HepG2 (cell line): ENCODE measurements around the gene PXT1. TPM values are rescaled to one million over a fixed set of nuclear protein-coding genes. Genes with fewer than 3 reads are reported as not detected.

Experiments used
- ATAC-seq: fragments of 200-7000 bp; cut with Tn5 transposase; 3 replicates; pipeline ENCODE4 v1.9.1; 2020; ENCODE audit warnings: mild to moderate bottlenecking, moderate library complexity
- BruUV-seq: library from RNA; stranded (reverse); fragments of 400-500 nt; replicated peaks from 2 replicates; lab custom pipeline; 2021; lab: Mats Ljungman, UMichigan
- CTCF ChIA-PET: fragments of 300-600 bp; formaldehyde crosslinking; extraction: SDS; loops from one replicate; lab custom pipeline; 2021; ENCODE audit warnings: low total read pairs, inconsistent platforms, low intra/inter-chr PET ratio; lab: Yijun Ruan, JAX
- POLR2A ChIA-PET: fragments of 350-600 bp; sonication (Branson Sonifier 250); formaldehyde crosslinking; loops from one replicate; lab custom pipeline; 2020; ENCODE audit warnings: antibody characterized with exemption, inconsistent platforms; lab: Yijun Ruan, JAX
- DNase-seq: peaks from one replicate; pipeline ENCODE4 v3.0.0-alpha.2; 2015; ENCODE audit warnings: low spot score
- FAIRE-seq: peaks from 3 replicates; lab custom pipeline; 2011; peaks lifted over from hg19 to GRCh38; lab: Jason Lieb, UNC
- H2AFZ ChIP-seq: one replicate; pipeline ENCODE4 v1.6.1; 2011; ENCODE audit warnings: low read length, inconsistent platforms
- H3K27ac ChIP-seq: fragments of 300-600 bp; 3 replicates; pipeline ENCODE4 v1.8.0; 2011; ENCODE audit warnings: mixed run types, mild to moderate bottlenecking, mixed read lengths, low read length, inconsistent platforms; ENCODE audit not compliant: insufficient read depth; ENCODE audit errors: extremely low read length
- H3K27me3 ChIP-seq, 2 experiments: fragments of 200-600 bp in 1 of 2; 2 replicates in 1 of 2; 3 replicates in 1 of 2; pipeline versions ENCODE4 v1.6.0 to v1.8.0; 2011; ENCODE audit warnings: low read length in 2 of 2, mild to moderate bottlenecking in 2 of 2, moderate library complexity in 2 of 2, inconsistent platforms in 1 of 2; ENCODE audit not compliant: insufficient read depth in 2 of 2, control insufficient read depth in 1 of 2
- H3K36me3 ChIP-seq, 2 experiments: fragments of 200-600 bp in 1 of 2; replicated peaks in 1 of 2; 2 replicates in 1 of 2; 3 replicates in 1 of 2; pipeline versions ENCODE4 v1.5.1 to v1.8.0; 2011; ENCODE audit warnings: low read length in 2 of 2, inconsistent platforms in 1 of 2; ENCODE audit not compliant: insufficient read depth in 2 of 2, control insufficient read depth in 1 of 2
- H3K4me1 ChIP-seq: 2 replicates; pipeline ENCODE4 v1.5.1; 2012; ENCODE audit warnings: low read length, inconsistent platforms; ENCODE audit not compliant: insufficient read depth
- H3K4me2 ChIP-seq: 2 replicates; pipeline ENCODE4 v1.6.0; 2011; ENCODE audit warnings: low read depth, low read length, inconsistent platforms
- H3K4me3 ChIP-seq, 3 experiments: fragments of 200-600 bp in 1 of 3; sonication (generic), shearing (Covaris generic) in 1 of 3; replicated peaks in 1 of 3; 2 replicates each; pipeline ENCODE4 v1.5.1; 2011 to 2016; ENCODE audit warnings: low read length in 3 of 3, inconsistent platforms in 2 of 3, low read depth in 2 of 3, mild to moderate bottlenecking in 2 of 3, control low read depth in 1 of 3, mixed read lengths in 1 of 3; ENCODE audit not compliant: insufficient read depth in 1 of 3
- H3K79me2 ChIP-seq: one replicate; pipeline ENCODE4 v1.6.1; 2011; ENCODE audit warnings: low read length, inconsistent platforms; ENCODE audit not compliant: insufficient read depth
- H3K9ac ChIP-seq: 2 replicates; pipeline ENCODE4 v1.6.0; 2011; ENCODE audit warnings: mild to moderate bottlenecking, low read depth, low read length, inconsistent platforms; ENCODE audit not compliant: insufficient read depth
- H3K9me3 ChIP-seq: 2 replicates; pipeline ENCODE4 v1.5.1; 2012; ENCODE audit warnings: mild to moderate bottlenecking, low read length
- H4K20me1 ChIP-seq: 2 replicates; pipeline ENCODE4 v1.6.0; 2011; ENCODE audit warnings: inconsistent platforms, mild to moderate bottlenecking, low read length, moderate library complexity; ENCODE audit not compliant: insufficient read depth
- FOSL2 ChIP-seq: sonication (generic); formaldehyde crosslinking; IDR thresholded peaks from 2 replicates; pipeline ENCODE4 v1.4.0; 2020; ENCODE audit warnings: missing genetic modification reagents
- MEIS2 ChIP-seq: sonication (generic); formaldehyde crosslinking; IDR thresholded peaks from 2 replicates; pipeline ENCODE4 v1.9.0; 2021; ENCODE audit warnings: mild to moderate bottlenecking, missing genetic modification reagents
- POLR2AphosphoS5 ChIP-seq: IDR thresholded peaks from 2 replicates; pipeline ENCODE4 v1.6.1; 2012; ENCODE audit warnings: low read depth, low read length
- RBM22 ChIP-seq: fragments of 200-400 bp; formaldehyde crosslinking; optimal IDR thresholded peaks from 2 replicates; pipeline ENCODE3; 2017; ENCODE audit warnings: mild to moderate bottlenecking, low read length, moderate library complexity
- SMAD1 ChIP-seq: sonication (generic); formaldehyde crosslinking; IDR thresholded peaks from 2 replicates; pipeline ENCODE4 v1.4.0; 2020; ENCODE audit warnings: missing genetic modification reagents, low read depth, mild to moderate bottlenecking, borderline replicate concordance
- SMYD3 ChIP-seq: sonication (generic); formaldehyde crosslinking; IDR thresholded peaks from 2 replicates; pipeline ENCODE4 v1.8.1; 2023; ENCODE audit warnings: mild to moderate bottlenecking, missing genetic modification reagents
- TCF7L2 ChIP-seq: IDR thresholded peaks from 2 replicates; pipeline ENCODE4 v1.6.1; 2011; ENCODE audit warnings: mild to moderate bottlenecking, low read depth, low read length, moderate library complexity
- ZNF124 ChIP-seq: sonication (generic); formaldehyde crosslinking; IDR thresholded peaks from 2 replicates; pipeline ENCODE4 v1.4.0; 2020; ENCODE audit warnings: missing genetic modification reagents
- ZNF382 ChIP-seq: sonication (generic); formaldehyde crosslinking; IDR thresholded peaks from 2 replicates; pipeline ENCODE4 v1.5.0; 2020; ENCODE audit warnings: missing genetic modification reagents, mild to moderate bottlenecking, borderline replicate concordance
- ZNF746 ChIP-seq: sonication (generic); formaldehyde crosslinking; IDR thresholded peaks from 2 replicates; pipeline ENCODE4 v1.8.0; 2022; ENCODE audit warnings: mild to moderate bottlenecking, missing genetic modification reagents
- WGBS: methylation state at CpG from one replicate; pipeline ENCODE4 v1.1.6; 2017; ENCODE audit warnings: low lambda C conversion rate; 5-methylcytosine and 5-hydroxymethylcytosine counted together
- in situ Hi-C: cut with HindIII; loops from 2 replicates; pipeline ENCODE4 v1.10.0; 2017; ENCODE audit warnings: low pct_unique_long_range_greater_than_20kb; ENCODE audit not compliant: extremely low pct_ligation_motif_present
- intact Hi-C: fragments of 100-400 bp; cut with micrococcal nuclease; formaldehyde crosslinking; loops from one replicate; pipeline ENCODE4 v1.10.0; 2022; ENCODE audit not compliant: unreplicated experiment
- polyA plus RNA-seq, 8 experiments: library from polyadenylated mRNA; depleted of rRNA in 3 of 8; stranded (reverse) in 7 of 8; unstranded in 1 of 8; fragments of >200 nt; fragmentation: Illumina TruSeq in 4 of 8; extraction: Trizol in 4 of 8; gene quantifications; 2 replicates each; pipeline versions ENCODE4 v1.2.1 to v1.2.3, GENCODE V29; 2011 to 2016; ENCODE audit warnings: low read depth in 4 of 8, missing spikeins in 1 of 8, mixed read lengths in 1 of 8; ENCODE audit not compliant: insufficient read depth in 1 of 8
- total RNA-seq, 5 experiments: library from RNA; depleted of rRNA; stranded (reverse); fragments of >200 nt; fragmentation: Illumina TruSeq; extraction: Trizol; gene quantifications; 2 replicates each; pipeline ENCODE4 v1.2.3, GENCODE V29; 2016; ENCODE audit warnings: low read depth in 1 of 5
- TF ChIP-seq, protein P1 (sequence below): IDR thresholded peaks from 2 replicates; pipeline ENCODE4 v1.6.1; 2016
- TF ChIP-seq, protein P2 (sequence below): sonication (generic); formaldehyde crosslinking; IDR thresholded peaks from 2 replicates; pipeline ENCODE4 v1.4.0; 2020; ENCODE audit warnings: missing genetic modification reagents, borderline replicate concordance
- TF ChIP-seq, protein P3 (sequence below): sonication (generic); formaldehyde crosslinking; IDR thresholded peaks from 2 replicates; pipeline ENCODE4 v1.4.0; 2020; ENCODE audit warnings: missing genetic modification reagents; ENCODE audit errors: not compliant biosample characterization

Gene PXT1
- total and polyA plus RNA-seq, 2 of the 13 experiments (the other 11 are each of a cell fraction or from before 2014, with no cell fraction given), result 0.04 TPM; not detected in 1

DNA sequence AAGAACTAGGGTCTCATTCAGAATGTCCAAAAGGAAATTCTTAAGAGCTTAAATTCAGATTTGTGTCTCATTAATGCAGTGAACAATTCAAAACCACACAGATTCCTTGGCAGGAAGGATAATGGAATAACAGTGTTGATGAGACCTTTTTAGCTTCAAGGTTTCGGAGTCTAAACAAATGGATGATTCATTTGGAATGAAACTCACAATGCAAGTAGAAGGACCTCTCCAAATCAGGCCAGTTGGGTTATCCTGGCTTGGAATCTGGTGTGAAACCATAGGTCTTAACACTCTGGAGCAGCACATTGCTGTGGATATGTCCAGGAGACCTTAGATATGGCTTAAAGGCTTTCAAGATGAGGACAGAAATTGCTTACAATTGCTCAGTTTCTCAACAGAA is 45.0 kb upstream of the PXT1 start:
- ATAC-seq, result no peak
- peak; percentile 15 for FAIRE-seq
- no TSS peak for BruUV-seq
- intact Hi-C loops, result no loop called here
- Histone ChIP-seq H3K27me3 (no peaks in the 10 kb centered on the region), H3K36me3 (peaks cover 7 to 26% of the 10 kb centered on the region in 2 experiments; a peak in 4 of 5 replicates), H3K9me3 (no peaks in the 10 kb centered on the region), H3K4me1 (peaks cover 16% of the 10 kb centered on the region), H3K4me2 (no peak overlapping the region), H3K79me2 (no peaks in the 10 kb centered on the region), H3K9ac (no peak overlapping the region), H3K27ac (no peak overlapping the region)
- in situ Hi-C loops, result no loop called here
- WGBS, result 100% methylated on average over 1 of the region's 1 CpG
- POLR2A ChIA-PET, result no interaction called here
- TF ChIP-seq POLR2AphosphoS5 (0 out of 2 replicates have a peak, but pooled peaks have one; percentile 22), TCF7L2 (no peak), ZNF746 (no peak), MEIS2 (CRISPR knock-in tag) (no peak), SMYD3 (no peak), ZNF124 (CRISPR knock-in tag) (no peak), FOSL2 (CRISPR knock-in tag) (no peak), RBM22 (peak; percentile 23), SMAD1 (CRISPR knock-in tag) (no peak), ZNF382 (CRISPR knock-in tag) (no peak)
- TF ChIP-seq, protein P1, sequence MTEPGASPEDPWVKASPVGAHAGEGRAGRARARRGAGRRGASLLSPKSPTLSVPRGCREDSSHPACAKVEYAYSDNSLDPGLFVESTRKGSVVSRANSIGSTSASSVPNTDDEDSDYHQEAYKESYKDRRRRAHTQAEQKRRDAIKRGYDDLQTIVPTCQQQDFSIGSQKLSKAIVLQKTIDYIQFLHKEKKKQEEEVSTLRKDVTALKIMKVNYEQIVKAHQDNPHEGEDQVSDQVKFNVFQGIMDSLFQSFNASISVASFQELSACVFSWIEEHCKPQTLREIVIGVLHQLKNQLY (CRISPR knock-in tag), result no peak
- TF ChIP-seq, protein P2, sequence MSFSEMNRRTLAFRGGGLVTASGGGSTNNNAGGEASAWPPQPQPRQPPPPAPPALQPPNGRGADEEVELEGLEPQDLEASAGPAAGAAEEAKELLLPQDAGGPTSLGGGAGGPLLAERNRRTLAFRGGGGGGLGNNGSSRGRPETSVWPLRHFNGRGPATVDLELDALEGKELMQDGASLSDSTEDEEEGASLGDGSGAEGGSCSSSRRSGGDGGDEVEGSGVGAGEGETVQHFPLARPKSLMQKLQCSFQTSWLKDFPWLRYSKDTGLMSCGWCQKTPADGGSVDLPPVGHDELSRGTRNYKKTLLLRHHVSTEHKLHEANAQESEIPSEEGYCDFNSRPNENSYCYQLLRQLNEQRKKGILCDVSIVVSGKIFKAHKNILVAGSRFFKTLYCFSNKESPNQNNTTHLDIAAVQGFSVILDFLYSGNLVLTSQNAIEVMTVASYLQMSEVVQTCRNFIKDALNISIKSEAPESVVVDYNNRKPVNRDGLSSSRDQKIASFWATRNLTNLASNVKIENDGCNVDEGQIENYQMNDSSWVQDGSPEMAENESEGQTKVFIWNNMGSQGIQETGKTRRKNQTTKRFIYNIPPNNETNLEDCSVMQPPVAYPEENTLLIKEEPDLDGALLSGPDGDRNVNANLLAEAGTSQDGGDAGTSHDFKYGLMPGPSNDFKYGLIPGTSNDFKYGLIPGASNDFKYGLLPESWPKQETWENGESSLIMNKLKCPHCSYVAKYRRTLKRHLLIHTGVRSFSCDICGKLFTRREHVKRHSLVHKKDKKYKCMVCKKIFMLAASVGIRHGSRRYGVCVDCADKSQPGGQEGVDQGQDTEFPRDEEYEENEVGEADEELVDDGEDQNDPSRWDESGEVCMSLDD, result no peak
- TF ChIP-seq, protein P3, sequence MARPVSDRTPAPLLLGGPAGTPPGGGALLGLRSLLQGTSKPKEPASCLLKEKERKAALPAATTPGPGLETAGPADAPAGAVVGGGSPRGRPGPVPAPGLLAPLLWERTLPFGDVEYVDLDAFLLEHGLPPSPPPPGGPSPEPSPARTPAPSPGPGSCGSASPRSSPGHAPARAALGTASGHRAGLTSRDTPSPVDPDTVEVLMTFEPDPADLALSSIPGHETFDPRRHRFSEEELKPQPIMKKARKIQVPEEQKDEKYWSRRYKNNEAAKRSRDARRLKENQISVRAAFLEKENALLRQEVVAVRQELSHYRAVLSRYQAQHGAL (CRISPR knock-in tag), result no peak
- TF ChIP-seq, all 625 proteins: peak for 2
- Histone ChIP-seq H2AFZ (no peak overlapping the region), H4K20me1 (no peaks in the 10 kb centered on the region), H3K4me3 (no peak overlapping the region)
- no peak for DNase-seq
- CTCF ChIA-PET, result no interaction called here
